Activated CD4-positive, alpha-beta T cell treated with anti-CD3 and anti-CD28 coated beads, Interleukin-10, Interleukin-2, amounts not matched to agents 100 ng/mL and 50 ng/mL, durations not matched to agents 16 hours and 8 hours (primary cell): Measurements from ENCODE around the gene MTO1.
"Not testable (repeated sequence)": the region's sequence is repeated elsewhere in the genome, so short reads cannot be mapped to it uniquely, and the experiment has no call there.

Source experiments
- DNase-seq: peaks from one replicate; pipeline ENCODE4 v3.0.0-alpha.2; 2020

MTO1 gene

GRCh38 chr6:73504160-73504559, 42.6 kb downstream of the MTO1 start:
- DNase-seq, result no peak

GRCh38 chr6:73505142-73505541, 43.6 kb downstream of the MTO1 start:
- DNase-seq, result no peak

GRCh38 chr6:73505705-73506104, 44.2 kb downstream of the MTO1 start:
- DNase-seq, result not testable (repeated sequence)

- no peak for DNase-seq
Observed at GRCh38 chr6:73506246-73506645, 44.7 kb downstream of the MTO1 start.

- no peak for DNase-seq
Observed at GRCh38 chr6:73508776-73509175, 47.2 kb downstream of the MTO1 start.

GRCh38 chr6:73509851-73510250, 48.3 kb downstream of the MTO1 start:
- DNase-seq, result no peak

- DNase-seq, result no peak
Observed at GRCh38 chr6:73511796-73512195, 50.3 kb downstream of the MTO1 start.

- DNase-seq, result peak; percentile 17
Observed at GRCh38 chr6:73513496-73513854, 51.9 kb downstream of the MTO1 start.

- peak; percentile 65 for DNase-seq
Observed at GRCh38 chr6:73514746-73515110, 53.2 kb downstream of the MTO1 start.

GRCh38 chr6:73515204-73515655, 53.7 kb downstream of the MTO1 start:
- peak; percentile 64 for DNase-seq

GRCh38 chr6:73516514-73517489, 55.3 kb downstream of the MTO1 start:
- DNase-seq, result peak; percentile 56

- DNase-seq, result peak; percentile 37
Observed at GRCh38 chr6:73518100-73518981, 56.8 kb downstream of the MTO1 start.

- peak; percentile 30 for DNase-seq
Observed at GRCh38 chr6:73518982-73519881, 57.7 kb downstream of the MTO1 start.

GRCh38 chr6:73519926-73520687, 58.6 kb downstream of the MTO1 start:
- DNase-seq, result peak; percentile 88

GRCh38 chr6:73520688-73521350, 59.3 kb downstream of the MTO1 start, which contains the start of gene EEF1A1:
Gene EEF1A1 (minus strand): TSS chr6:73521032. CDS start chr6:73520026, 1,006 bp downstream.
- DNase-seq, result peak; percentile 100

GRCh38 chr6:73521351-73521985, 59.9 kb downstream of the MTO1 start:
- no peak for DNase-seq

GRCh38 chr6:73523434-73524123, 62.0 kb downstream of the MTO1 start:
- DNase-seq, result peak; percentile 92

- no peak for DNase-seq
Observed at GRCh38 chr6:73525546-73526330, 64.2 kb downstream of the MTO1 start.

- no peak for DNase-seq
Observed at GRCh38 chr6:73528897-73529296, 67.4 kb downstream of the MTO1 start.
